Ishikawa (cell line): ENCODE data around the gene SLC25A26.

Experiments used
- CEBPB ChIP-seq: IDR thresholded peaks from 2 replicates; pipeline ENCODE4 v1.6.1; 2012
- CREB1 ChIP-seq: IDR thresholded peaks from 2 replicates; pipeline ENCODE4 v1.6.1; 2012; ENCODE audit warnings: low read depth
- EGR1 ChIP-seq: IDR thresholded peaks from 2 replicates; pipeline ENCODE4 v1.6.1; 2012
- EP300 ChIP-seq: IDR thresholded peaks from 2 replicates; pipeline ENCODE4 v1.6.1; 2012; ENCODE audit warnings: borderline replicate concordance
- FOXM1 ChIP-seq: IDR thresholded peaks from 2 replicates; pipeline ENCODE4 v1.6.1; 2012; ENCODE audit warnings: low read depth, borderline replicate concordance
- MAX ChIP-seq: IDR thresholded peaks from 2 replicates; pipeline ENCODE4 v1.6.1; 2012
- NFIC ChIP-seq: IDR thresholded peaks from 2 replicates; pipeline ENCODE4 v1.6.1; 2012
- RAD21 ChIP-seq: IDR thresholded peaks from 2 replicates; pipeline ENCODE4 v1.6.1; 2012; ENCODE audit warnings: low read depth
- REST ChIP-seq: IDR thresholded peaks from 2 replicates; pipeline ENCODE4 v1.6.1; 2012; ENCODE audit warnings: low read depth, mild to moderate bottlenecking
- TAF1 ChIP-seq: IDR thresholded peaks from 2 replicates; pipeline ENCODE4 v1.6.1; 2012; ENCODE audit warnings: low read depth, mild to moderate bottlenecking
- TCF12 ChIP-seq: IDR thresholded peaks from 2 replicates; pipeline ENCODE4 v1.6.1; 2012; ENCODE audit warnings: low read depth
- TEAD4 ChIP-seq: IDR thresholded peaks from 2 replicates; pipeline ENCODE4 v1.6.1; 2012
- USF1 ChIP-seq: IDR thresholded peaks from 2 replicates; pipeline ENCODE4 v1.6.1; 2012
- YY1 ChIP-seq: IDR thresholded peaks from 2 replicates; pipeline ENCODE4 v1.6.1; 2012; ENCODE audit warnings: low read depth
- ZBTB7A ChIP-seq: IDR thresholded peaks from 2 replicates; pipeline ENCODE4 v1.6.1; 2012; ENCODE audit warnings: low read depth

The SLC25A26 gene

GRCh38 chr3:66401675-66402491 is 181.1 kb downstream of the SLC25A26 start:
- TF ChIP-seq CREB1 (no peak), ZBTB7A (no peak), CEBPB (no peak), EGR1 (no peak), FOXM1 (no peak), USF1 (no peak), YY1 (no peak), REST (no peak), TAF1 (no peak), RAD21 (no peak), MAX (no peak), TEAD4 (no peak), EP300 (no peak), TCF12 (no peak), NFIC (no peak)

GRCh38 chr3:66402596-66403290 is 181.9 kb downstream of the SLC25A26 start:
- TF ChIP-seq YY1 (no peak), MAX (no peak)

GRCh38 chr3:66403323-66403990 is 182.7 kb downstream of the SLC25A26 start:
- TF ChIP-seq FOXM1 (no peak), MAX (no peak), TEAD4 (no peak), NFIC (no peak), YY1 (no peak), USF1 (no peak), CREB1 (no peak), RAD21 (no peak), ZBTB7A (no peak), TAF1 (no peak)

- TF ChIP-seq EGR1 (no peak), NFIC (no peak), REST (no peak), TAF1 (no peak), CREB1 (no peak), TEAD4 (no peak), RAD21 (no peak)
Measured at GRCh38 chr3:66404197-66404596, 183.4 kb downstream of the SLC25A26 start.

- TF ChIP-seq NFIC (no peak), TCF12 (no peak), EP300 (no peak), USF1 (no peak), FOXM1 (no peak), RAD21 (no peak), YY1 (no peak)
Measured at GRCh38 chr3:66404903-66405700, 184.3 kb downstream of the SLC25A26 start.
